A673 (cell line): ENCODE data around the gene ELOF1.

Source experiments
- EZH2 ChIP-seq: fragments of 200-600 bp; sonication (generic); IDR thresholded peaks from 2 replicates; pipeline ENCODE4 v1.6.1; 2017; ENCODE audit warnings: borderline replicate concordance, low read depth, mild to moderate bottlenecking, mixed read lengths, antibody characterized with exemption, low read length; ENCODE audit not compliant: poor library complexity, severe bottlenecking
- TF ChIP-seq, protein P1 (sequence below): fragments of 300-800, 200-600 bp; sonication (generic); conservative IDR thresholded peaks from 2 replicates; pipeline ENCODE4 v1.5.1; 2017; ENCODE audit warnings: low read depth, mild to moderate bottlenecking, antibody characterized with exemption, low read length, moderate library complexity, mixed read lengths

DNA sequence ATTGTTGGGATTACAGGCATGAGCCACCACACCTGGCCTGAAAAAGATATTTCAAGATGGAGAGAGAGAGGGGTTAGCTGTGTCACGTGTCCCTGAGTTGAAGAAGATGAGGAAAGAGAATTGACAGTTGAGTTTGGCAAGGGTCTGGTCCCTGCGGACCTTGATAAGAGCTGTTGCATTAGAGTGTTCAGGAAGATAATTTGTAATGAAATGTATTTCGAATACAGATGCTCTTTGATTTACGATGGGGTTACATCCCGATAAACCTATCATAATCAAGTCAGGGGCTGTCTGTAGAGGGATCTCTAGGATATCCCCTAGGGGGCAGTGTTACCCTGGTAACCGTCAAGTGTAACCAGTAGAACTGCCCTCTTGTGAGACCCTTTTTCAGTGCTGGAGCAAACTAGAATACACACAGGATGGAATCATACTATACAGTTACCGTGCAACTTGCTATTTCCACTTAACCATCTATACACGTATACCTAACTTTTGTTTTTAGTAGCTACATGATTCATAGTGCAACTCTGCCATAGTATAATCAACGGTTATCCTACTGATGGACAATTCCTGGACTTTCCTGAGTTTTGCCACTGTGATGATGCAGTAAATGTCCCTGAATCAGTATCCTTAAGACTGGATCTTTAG is 1.5 kb upstream of the ELOF1 start:
- TF ChIP-seq, protein P1, sequence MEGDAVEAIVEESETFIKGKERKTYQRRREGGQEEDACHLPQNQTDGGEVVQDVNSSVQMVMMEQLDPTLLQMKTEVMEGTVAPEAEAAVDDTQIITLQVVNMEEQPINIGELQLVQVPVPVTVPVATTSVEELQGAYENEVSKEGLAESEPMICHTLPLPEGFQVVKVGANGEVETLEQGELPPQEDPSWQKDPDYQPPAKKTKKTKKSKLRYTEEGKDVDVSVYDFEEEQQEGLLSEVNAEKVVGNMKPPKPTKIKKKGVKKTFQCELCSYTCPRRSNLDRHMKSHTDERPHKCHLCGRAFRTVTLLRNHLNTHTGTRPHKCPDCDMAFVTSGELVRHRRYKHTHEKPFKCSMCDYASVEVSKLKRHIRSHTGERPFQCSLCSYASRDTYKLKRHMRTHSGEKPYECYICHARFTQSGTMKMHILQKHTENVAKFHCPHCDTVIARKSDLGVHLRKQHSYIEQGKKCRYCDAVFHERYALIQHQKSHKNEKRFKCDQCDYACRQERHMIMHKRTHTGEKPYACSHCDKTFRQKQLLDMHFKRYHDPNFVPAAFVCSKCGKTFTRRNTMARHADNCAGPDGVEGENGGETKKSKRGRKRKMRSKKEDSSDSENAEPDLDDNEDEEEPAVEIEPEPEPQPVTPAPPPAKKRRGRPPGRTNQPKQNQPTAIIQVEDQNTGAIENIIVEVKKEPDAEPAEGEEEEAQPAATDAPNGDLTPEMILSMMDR, result peak; percentile 86
- no peak for TF ChIP-seq EZH2
